GM19455 (cell line): ENCODE results near the gene CETN1.

Experiments
- ATAC-seq: cut with Tn5 transposase; IDR thresholded peaks from one replicate; pipeline ENCODE4 v1.9.1; 2021; ENCODE audit not compliant: unreplicated experiment

The CETN1 gene

GRCh38 chr18:621291-622043 is 41.3 kb downstream of the CETN1 start:
- ATAC-seq: no peak

DNA sequence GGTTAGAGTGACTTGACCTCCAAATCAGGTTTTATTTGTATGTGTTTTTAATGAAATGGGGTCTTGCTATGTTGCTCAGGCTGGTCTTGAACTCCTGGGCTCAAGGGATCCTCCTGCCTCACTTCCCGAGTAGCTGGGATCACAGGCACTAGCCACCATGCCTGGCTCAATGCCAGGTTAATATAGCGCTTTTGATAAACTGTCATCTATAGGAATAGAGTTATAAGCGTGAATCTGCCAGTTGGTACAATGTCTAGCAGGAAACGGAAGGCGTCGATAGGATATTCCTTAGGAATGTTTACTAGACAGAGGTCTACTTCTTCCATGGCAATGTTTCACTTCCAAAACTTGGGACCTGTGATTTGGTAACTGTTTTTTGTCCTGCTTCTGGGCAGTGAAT is 42.1 kb downstream of the CETN1 start:
- no peak for ATAC-seq

GRCh38 chr18:623761-624620 is 43.8 kb downstream of the CETN1 start:
- ATAC-seq: no peak

DNA sequence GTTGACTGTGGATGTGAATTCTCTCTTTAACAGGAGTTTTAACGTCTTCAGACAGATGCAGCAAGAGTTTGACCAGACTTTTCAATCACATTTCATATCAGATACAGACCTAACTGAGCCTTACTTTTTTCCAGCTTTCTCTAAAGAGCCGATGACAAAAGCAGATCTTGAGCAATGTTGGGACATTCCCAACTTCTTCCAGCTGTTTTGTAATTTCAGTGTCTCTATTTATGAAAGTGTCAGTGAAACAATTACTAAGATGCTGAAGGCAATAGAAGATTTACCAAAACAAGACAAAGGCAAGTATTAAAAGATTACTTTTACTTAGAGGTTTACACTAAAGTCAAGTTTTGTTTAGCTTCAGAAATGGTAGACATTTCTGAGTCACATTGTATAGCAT is 47.1 kb downstream of the CETN1 start:
- ATAC-seq: no peak

DNA sequence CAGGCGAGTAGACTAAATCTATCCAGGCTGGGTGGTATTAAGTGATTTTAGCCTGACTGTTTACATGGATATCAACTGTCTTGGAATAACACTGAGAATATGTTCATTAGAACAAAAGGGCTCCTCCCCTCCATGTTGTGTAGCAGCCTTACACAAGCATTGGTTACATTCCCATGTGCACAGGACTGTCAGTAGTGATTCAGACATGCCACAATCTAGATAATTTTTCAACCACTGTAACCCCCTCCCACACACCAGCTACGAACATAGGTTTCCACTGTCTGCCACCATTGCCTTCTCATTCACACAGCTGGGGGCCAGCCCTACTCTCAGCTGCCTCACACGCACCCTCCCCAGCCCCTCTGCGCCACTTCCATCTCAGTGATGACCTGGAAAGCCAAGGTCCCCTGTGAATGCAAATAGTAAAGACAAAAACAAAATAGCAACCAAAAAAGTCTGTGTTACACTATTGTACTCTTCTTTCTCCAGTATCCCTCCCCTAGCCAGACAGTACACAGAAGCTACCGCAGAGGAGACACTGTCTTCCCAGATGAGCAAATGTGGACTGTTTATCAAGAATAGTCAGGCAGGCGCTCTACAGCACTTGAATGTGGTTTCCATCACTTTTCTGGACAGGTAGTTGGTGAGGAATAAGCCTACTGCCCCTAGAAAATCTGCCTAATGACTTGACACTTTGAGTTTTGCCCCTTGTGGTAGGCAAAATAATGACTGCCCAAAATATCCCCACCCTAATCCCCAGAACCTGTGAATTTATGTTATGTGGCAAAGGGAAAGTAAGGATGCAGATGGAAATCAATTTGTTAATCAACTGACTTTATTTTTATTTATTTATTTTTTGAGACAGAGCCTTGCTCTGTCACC is 49.3 kb downstream of the CETN1 start:
- no peak for ATAC-seq

DNA sequence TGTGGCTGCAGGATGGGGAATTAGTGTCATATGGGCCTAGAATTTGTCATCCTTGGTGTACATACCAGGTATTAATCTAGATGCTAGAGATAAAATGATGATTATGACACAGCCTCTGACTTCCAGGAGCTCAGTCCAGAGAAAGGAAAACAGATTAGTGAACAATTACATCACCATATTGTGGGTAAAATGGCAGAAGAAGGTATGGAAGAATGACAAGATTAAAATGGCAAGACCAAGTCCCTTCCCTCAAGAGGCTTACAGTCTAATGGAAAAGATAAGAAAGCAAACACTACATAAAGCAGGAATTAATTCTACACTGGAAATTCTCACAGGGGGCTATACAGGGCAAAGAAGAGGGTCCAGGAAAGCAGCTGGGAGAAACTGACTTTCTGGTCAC is 51.4 kb downstream of the CETN1 start:
- no peak for ATAC-seq
